Right ventricle myocardium inferior (tissue), 1 donor: ENCODE results near the gene CEP295NL. TPM values are rescaled to one million over a fixed set of nuclear protein-coding genes. Genes with fewer than 3 reads are reported as not detected.
A peak's percentile ranks its signal among the peaks of the same experiment; 100 is the strongest.
"Not testable (repeated sequence)": the region's sequence is repeated elsewhere in the genome, so short reads cannot be mapped to it uniquely, and the experiment has no call there.

Experiments used
- ATAC-seq: fragments of 200-7000 bp; cut with Tn5 transposase; one replicate; pipeline ENCODE4 v1.9.1; 2020; ENCODE audit warnings: mild to moderate bottlenecking, moderate library complexity
- DNase-seq: peaks from one replicate; pipeline ENCODE4 v3.0.0; 2021; ENCODE audit errors: missing footprints
- intact Hi-C: fragments of 100-400 bp; cut with DNase I; formaldehyde crosslinking; loops from one replicate; pipeline ENCODE4 v1.11.0; 2022
- total RNA-seq: library from RNA; stranded (reverse); fragmentation: NEBNext Ultra II Directional; extraction: Animal tissue kit (Norgen Biotek cat#: 25700); gene quantifications from one replicate; pipeline ENCODE4 v1.2.1, GENCODE V29; 2021
- donor health status: DM: no; HTN: yes; CAD: no; lungs with severe emphysema.

CEP295NL gene
- total RNA-seq, 1 donor from 2014 or later, result 0.60 TPM

DNA sequence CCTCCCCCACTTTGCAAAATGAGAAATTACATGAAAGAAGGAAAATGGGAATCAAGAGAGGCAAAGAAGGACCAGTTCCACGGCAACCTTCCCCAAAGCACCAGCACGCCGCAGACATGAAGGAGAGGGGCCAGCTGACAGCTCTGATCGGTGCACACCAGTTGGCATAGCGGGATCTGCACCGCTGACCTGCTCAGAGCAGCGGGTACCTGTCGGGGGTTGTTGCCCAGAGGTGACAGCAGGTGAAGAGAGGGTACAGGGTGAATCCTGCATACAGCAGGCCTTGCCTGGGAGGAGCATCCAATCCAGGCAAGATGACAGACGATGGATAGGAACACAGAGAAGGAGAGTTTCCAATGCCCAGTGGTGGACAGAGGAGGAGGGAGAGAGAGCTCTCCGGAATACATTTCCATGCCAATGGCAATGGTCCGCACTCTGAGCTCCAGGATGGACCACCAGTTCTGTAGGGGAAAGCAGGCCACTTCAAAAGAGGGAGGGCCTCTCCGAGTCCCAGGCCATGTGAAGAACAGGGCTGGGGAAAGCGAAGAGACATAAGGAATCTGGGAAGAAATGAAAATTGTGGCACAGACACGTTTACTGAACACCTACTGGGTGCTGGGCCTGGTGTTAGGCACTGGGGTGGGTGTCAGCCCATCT, 24.0 kb downstream of the CEP295NL start:
- DNase-seq, result no peak
- ATAC-seq, result no peak
- intact Hi-C loops, result no loop called here

DNA sequence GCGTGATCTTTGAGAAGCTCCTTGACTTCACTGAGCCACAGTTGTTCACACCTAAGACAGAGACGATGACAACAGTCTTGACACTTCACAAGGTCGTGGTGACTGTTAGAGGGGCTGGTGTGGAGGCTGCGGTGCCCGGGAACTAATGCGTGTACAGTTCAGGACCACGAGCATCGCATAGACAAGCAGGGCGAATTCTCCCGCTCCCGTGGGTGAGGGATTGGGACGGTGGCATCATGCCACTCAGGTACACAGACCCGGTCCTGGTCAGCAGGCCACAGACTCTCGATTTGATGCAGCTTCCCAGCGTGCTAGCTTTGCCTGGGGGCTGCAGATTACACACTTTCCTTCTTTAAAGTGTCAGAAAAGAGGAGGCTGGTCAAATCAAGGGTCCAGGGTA, 24.7 kb downstream of the CEP295NL start:
- intact Hi-C loops, result no loop called here
- ATAC-seq, result no peak
- DNase-seq, result no peak

DNA sequence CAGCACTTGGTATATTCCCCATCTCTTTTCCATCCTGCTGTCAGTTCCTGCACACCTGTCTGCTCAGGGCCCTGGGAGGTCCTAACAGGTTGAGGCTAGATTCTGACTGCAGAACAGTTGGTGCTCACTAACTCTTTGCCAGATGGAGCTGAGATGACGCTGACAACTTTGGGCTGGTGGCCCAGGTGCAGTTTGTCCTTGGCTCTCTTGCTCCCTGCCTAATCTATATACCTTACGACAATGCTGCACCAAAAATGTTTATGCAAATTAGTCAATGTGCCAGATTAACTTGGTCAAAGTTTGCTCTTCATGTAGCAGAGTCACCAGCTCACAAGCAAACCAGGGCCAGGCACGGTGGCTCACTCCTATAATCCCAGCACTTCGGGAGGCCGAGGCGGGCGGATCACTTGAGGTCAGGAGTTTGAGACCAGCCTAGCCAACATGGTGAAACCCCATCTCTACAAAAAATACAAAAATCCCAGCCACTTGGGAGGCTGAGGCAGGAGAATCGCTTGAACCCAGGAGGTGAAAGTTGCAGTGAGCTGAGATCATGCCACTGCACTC, 26.0 kb downstream of the CEP295NL start:
- ATAC-seq, result peak; percentile 49
- DNase-seq, intact Hi-C loops: not testable (repeated sequence)

DNA sequence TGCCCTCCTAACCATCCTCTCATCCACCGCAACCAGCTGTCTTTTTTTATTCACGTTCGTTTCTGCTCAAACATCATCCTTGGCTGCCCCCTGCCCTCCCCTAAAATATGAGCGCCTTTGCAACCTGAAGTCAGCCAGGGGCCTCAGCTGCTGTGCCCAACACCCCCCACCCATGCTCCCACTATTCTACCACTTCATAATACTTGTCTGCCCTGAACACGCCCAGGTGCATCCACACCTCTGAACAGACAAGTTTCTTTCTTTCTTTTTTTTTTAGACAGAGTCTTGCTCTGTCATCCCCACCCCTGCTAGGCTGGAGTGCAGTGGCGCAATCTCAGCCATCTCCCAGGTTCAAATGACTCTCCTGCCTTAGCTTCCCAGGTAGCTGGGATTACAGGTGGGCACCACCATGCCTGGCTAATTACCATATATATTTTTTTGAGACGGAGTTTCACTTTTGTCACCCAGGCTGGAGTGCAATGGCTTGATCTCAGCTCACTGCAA, 26.9 kb downstream of the CEP295NL start:
- no peak for ATAC-seq
- no peak for DNase-seq
- intact Hi-C loops, result no loop called here

DNA sequence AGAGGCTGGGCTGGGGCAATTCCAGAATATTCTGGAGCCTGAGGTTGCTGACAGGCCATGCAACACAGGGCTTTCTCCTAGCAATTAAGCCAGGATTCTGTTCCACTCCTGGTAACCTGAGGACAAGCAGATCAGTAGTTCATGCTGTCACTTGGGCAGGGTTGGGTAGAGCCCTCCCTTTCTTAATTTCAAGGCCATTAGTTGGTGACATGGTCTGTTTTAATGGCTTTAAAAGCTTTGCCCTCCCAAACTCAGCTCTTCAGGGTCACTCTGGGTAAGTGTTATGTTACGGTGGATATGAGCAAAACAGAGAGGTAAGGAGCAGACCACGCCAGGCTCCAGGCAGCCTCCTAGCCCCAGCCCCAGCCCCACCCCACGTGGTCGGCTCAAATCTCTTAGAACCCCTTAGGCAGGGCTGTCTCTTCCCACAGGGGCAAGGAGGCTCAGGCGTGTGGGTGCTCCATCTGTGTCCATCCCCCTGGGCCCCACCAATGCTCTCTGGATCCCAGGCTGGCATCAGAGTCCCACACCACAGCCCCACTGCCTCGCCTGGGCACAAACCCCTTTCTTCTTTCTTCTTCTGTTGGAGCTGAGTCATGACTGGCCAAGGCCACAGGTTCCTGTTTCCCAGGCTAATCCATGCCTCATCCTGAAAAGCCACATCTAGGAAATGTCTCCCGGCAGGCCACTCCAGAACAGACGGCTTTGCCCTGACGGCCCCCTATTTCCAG, 27.5 kb downstream of the CEP295NL start:
- DNase-seq (no peak), ATAC-seq (no peak)
- intact Hi-C loops, result no loop called here

DNA sequence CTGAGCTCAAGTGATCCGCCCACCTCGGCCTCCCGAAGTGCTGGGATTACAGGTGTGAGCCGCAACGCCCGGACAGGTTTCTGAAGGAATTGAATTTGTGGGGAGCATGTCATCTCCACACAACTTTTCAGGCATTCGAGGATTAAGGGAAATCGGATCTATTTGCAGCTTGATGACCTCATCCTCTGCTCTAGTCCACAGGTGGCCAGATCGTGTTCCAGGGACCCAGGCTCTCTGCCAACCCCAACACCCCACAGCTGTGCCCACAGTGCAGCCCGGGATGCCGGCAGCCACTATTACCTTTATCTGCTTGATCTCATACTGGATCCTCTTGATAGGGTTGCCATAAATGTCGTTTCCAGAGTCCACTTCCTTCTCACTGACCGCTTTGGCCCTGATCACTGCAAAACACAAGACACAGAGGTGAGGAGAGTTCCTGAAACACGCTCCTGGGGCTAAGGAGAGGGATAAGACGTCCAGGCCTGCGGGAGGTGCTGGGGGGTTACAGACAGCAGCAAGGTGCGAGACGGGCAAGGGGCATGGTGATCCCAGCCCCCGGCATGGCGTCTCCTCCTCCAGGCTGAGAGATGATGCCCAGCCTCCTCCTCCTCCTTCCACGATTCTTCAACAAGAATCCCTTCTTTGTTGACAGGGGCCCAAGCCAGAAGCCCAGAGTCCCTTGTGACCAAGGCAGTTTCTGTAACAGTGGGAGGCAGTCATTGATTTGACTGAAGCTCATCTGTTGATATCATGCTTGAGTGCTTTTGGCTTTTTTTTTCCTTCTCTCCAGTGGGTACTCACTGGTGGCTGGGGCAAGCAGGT, 29.3 kb downstream of the CEP295NL start:
- no peak for DNase-seq
- intact Hi-C loops, result no loop called here
- peak; percentile 35 for ATAC-seq

DNA sequence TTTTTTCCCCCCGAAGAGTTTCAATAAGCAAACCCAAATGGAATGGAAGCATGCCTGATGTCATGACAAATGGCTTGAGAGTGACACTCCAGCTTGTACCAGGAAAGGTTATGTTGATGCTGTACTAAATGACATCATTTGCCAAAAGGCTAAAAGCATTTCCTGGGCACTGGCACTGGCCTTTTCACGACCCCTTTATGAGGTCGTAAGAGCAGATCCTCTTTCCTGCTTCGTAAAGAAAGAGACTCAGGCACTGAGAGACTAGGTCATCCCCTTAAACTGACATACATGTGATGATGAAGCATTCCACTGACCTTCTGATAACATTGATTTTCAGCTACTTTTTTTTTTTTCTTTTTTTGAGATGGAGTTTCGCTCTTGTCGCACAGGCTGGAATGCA, 30.5 kb downstream of the CEP295NL start:
- ATAC-seq (no peak), DNase-seq (no peak)
- intact Hi-C loops, result no loop called here

DNA sequence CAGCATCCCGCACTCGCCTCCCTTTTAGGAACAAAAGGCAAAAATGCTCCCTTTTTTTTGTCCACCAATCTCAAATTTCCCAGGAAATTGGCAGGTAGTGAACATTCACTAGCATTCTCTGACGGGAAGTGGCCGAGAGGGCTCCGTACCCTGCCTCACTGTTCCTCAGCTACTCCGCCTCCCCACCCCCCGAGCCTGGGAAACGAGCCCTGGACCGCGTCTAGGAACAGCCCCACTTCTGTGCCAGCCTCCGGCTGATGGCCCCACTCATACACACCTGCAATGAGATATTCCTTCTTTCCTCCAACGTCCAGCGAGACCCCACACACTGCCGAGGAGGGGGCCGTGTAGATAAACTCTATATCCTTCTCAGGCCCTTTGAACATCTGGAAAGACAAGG, 32.4 kb downstream of the CEP295NL start:
- intact Hi-C loops, result no loop called here
- ATAC-seq (no peak), DNase-seq (no peak)

DNA sequence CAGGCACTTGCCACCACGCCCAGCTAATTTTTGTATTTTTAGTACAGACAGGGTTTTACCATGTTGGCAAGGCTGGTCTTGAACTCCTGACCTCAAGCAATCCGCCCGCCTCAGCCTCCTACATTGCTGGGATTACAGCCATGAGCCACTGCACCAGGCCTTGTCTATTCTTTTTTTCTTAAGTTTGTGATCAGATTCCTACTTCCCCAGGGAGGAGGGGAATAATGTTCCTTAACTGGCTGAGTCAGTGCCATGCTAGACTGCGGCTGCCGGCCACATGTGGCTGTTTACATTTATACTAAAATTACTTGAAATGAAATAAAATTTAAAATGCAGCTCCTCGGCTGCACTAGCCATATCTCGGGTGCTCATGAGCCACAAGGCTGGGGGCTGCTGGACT, 34.6 kb downstream of the CEP295NL start:
- DNase-seq (no peak), ATAC-seq (no peak)
- intact Hi-C loops, result no loop called here

DNA sequence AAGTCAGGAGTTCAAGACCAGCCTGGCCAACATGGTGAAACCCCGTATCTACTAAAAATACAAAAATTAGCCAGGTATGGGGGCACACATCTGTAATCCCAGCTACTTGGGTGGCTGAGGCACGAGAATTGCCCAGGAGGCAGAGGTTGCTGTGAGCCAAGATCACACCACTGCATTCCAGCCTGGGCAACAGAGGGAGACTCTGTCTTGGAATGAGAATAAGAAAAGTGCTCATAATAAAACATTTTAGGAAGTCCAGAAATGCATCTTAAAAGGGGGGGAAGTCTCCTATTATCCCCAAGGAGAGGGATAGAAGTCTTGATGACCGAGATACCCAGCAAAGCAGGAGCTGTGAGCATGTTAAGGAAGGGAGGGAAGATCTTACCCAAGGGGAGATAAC, 36.0 kb downstream of the CEP295NL start:
- intact Hi-C loops, result not testable (repeated sequence)

DNA sequence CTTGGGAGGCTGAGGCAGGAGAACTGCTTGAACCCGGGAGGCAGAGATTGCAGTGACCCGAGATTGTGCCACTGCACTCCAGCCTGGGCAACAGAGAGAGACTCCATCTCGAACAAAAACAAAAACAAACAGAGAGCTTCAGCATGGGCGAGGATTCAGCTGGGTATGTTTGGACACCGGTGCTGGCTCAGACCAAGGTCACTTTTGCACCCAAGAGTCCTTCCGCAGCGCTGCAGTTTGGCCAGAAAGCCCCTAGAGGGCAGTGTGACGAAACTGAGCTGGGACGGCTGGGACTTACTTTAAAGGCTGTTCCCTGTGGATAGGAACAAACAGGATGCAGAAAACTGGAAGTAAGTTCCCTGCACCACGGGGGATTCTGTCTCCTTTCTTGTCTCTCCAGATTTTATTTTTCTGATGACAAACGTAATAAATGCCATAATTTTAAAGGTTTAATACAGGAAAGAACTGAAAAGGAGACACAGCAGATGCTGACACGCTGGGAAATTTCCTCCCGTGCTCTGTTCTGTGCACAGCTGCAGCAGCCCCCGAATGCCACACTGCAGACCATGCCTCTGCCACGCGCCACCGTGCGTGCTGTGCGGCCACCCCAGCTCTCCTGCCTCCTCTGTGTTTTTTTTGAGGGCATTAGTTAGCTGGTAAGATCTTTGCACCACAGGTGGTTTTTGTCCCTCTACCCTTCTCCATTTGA, 37.2 kb downstream of the CEP295NL start:
- ATAC-seq (peak; percentile 74), DNase-seq (peak; percentile 85)
- intact Hi-C loops, result loop anchor here (1.0 to 2.0 kb wide), 2 partner anchors 59 to 105 kb away; partner anchors contain the start of gene TIMP2

More for the DNA sequence above, 36.0 kb downstream of the CEP295NL start:
- DNase-seq, ATAC-seq: not testable (repeated sequence)

DNA sequence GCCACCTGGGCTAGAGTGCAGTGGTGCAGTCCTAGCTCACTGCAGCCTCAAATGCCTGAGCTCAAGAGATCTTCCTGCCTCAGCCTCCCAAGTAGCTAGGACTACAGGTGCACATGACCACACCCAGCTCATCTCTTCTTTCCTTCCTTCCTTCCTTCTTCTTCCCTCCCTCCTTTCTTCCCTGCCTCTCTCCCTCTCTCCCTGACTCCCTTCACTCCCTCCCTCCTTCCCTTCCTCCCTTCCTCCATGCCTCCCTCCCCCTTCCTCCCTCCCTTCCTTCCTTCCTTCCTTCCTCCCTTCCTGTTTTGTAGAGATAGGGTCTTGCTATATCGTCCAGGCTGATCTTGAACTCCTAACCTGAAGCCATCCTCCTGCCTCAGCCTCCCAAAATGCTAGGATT, 38.9 kb downstream of the CEP295NL start:
- no peak for DNase-seq
- intact Hi-C loops, result loop anchor here (2.0 kb wide), 1 partner anchor 61 kb away; the partner anchor contains the start of gene TIMP2
- ATAC-seq, result no peak

DNA sequence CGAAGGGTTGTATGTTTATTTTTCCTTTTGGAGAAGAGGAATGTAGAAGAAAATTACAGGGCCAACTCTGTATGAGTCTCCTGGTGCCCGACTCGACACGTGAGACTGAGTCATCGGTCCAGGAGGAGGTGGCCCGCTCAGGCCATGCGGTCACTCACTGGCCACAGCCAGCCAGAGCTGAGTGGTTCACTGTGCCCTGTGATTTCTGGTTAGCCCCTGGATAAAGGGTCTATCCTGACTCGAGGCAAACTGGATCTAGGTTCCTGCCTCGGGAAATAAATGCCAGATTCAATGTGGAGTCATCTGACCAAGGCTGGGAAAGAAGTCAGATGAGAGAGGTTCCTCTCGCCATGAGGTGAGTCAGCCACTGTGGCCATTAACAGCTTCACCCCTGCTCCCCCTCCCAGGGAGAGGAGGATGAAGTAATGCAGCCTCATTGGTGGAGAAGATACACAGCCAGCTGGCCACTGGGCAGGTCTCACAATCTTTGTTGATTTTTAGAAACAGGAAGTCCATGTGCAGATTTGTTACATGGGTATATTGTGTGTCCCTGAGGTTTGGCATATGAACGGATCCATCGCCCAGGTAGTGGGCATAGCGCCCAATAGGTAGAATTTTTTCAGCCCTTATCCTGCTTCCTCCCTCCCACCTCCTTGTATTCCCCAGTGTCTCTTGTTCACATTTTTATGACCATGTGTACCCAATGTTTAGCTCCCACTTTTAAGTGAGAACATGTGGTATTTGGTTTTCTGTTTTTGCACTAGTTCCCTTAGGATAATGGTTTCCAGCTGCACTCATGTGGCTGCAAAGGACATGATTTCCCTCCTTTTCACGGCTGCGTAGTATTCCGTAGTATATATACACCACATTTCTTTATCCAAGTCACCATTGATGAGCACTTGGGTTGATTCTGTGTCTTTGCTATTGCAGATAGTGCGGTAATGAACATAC, 40.7 kb downstream of the CEP295NL start:
- intact Hi-C loops, result no loop called here
- ATAC-seq (peak; percentile 89), DNase-seq (peak; percentile 84)

DNA sequence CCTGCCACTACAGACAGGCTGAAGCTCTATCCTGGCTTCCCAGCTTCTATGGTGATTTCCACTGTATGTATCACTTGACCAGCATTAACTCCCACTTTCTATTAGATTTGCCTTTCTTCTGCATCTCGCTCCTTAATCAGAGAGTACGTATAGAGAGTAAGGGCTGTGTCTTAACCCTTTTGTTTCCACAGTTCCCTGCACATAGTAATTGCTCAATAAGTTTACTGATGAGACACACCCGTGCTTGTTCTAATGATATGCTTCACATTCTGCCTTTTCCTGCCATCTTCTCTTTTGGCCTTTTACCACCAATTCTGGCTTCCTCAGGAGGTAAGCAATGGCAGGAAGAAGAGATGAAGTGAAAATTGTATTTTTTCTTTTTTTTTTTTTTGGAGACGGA, 41.8 kb downstream of the CEP295NL start:
- intact Hi-C loops, result no loop called here

DNA sequence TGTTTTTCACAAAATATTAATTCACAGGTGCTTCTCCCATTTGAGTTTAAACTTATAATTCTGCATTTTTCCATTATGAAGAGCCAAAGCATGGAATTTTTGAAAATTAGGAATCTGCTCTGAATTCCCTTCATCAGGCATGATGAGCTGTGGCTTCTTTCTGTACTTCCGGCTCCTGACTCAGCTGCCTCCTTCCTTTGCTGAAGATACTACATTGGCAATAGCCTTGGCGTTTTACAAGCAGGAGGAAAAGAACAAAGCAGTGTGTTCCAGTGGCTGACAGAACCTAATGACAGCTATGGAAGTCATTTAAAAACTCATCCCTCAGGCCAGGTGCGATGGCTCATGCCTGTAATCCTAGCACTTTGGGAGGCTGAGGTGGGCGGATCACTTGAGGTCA, 44.0 kb downstream of the CEP295NL start:
- intact Hi-C loops, result no loop called here
- DNase-seq (no peak), ATAC-seq (no peak)

More for the DNA sequence above, 41.8 kb downstream of the CEP295NL start:
- no peak for ATAC-seq
- no peak for DNase-seq

DNA sequence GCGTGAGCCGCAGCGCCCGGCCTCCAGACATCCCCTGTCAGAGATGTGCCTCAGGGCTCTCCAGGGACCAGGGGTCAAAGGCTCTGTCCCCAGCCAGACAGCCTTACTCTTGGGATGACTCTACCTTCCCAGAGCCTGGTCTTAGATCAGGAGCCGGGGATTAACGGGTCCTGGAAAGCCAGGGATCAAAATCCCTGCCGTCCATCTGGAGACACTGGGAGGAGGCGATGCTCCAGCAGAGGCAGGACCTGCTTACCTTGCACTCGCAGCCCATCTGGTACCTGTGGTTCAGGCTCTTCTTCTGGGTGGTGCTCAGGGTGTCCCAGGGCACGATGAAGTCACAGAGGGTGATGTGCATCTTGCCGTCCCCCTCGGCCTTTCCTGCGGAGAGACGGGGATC, 45.7 kb downstream of the CEP295NL start:
- intact Hi-C loops, result no loop called here
- ATAC-seq (no peak), DNase-seq (no peak)

DNA sequence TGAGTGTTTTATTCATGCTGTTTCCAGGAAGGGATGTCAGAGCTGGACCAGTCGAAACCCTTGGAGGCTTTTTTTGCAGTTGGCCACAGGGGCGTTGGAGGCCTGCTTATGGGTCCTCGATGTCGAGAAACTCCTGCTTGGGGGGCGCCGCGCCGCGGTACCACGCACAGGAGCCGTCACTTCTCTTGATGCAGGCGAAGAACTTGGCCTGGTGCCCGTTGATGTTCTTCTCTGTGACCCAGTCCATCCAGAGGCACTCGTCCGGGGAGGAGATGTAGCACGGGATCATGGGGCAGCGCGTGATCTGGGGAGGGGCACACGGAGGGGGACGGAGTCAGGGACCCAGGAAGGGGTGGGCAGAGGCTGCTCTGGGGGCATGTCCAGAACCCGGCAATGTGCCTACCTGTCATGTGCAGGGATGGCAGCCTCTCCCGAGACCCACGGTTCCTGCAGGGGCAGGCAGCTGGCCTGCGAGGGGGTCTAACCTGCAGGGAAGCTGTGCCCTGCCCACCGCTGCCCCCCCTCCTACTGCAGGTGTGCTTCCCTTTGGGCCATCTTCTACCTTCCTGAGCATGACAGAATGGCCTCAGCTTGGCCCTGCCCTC, 47.3 kb downstream of the CEP295NL start:
- intact Hi-C loops, result no loop called here
- no peak for DNase-seq
- no peak for ATAC-seq
